Ascending aorta (tissue), 2 donors: ENCODE data around the gene POGLUT2. TPM values are rescaled to one million over a fixed set of nuclear protein-coding genes. Genes with fewer than 3 reads are reported as not detected.

Experiments
- DNase-seq, 2 donors: peaks; one replicate each; pipeline ENCODE4 v3.0.0-alpha.2; 2019; ENCODE audit warnings: low spot score in 2 of 2
- H3K27ac ChIP-seq, 2 donors: fragments of 200-600 bp; sonication (generic); one replicate each; pipeline ENCODE4 v1.5.1; 2016 to 2017; ENCODE audit warnings: mild to moderate bottlenecking in 1 of 2
- H3K27me3 ChIP-seq: fragments of 200-600 bp; sonication (generic); one replicate; pipeline ENCODE4 v1.5.1; 2017
- H3K36me3 ChIP-seq, 2 donors: fragments of 200-600 bp; sonication (generic); one replicate each; pipeline ENCODE4 v1.5.1; 2016
- H3K4me1 ChIP-seq, 2 donors: fragments of 200-600 bp; sonication (generic); one replicate each; pipeline ENCODE4 v1.5.1; 2016 to 2017; ENCODE audit warnings: mild to moderate bottlenecking in 1 of 2
- H3K4me3 ChIP-seq, 2 donors: fragments of 200-600 bp; sonication (generic); one replicate each; pipeline ENCODE4 v1.5.1; 2016 to 2017; ENCODE audit warnings: mild to moderate bottlenecking in 1 of 2
- H3K9me3 ChIP-seq, 2 donors: fragments of 200-600 bp; sonication (generic); one replicate each; pipeline ENCODE4 v1.5.1; 2016
- CTCF ChIP-seq, 3 experiments: fragments of 200-600 bp in 2 of 3; fragments of 450-650 bp in 1 of 3; sonication (generic) in 2 of 3; IDR thresholded peaks; one replicate each; pipeline ENCODE4 v1.5.1; 2016 to 2019; ENCODE audit warnings: antibody characterized with exemption in 3 of 3, mild to moderate bottlenecking in 1 of 3, moderate library complexity in 1 of 3
- intact Hi-C: fragments of 100-400 bp; cut with DNase I; formaldehyde crosslinking; loops from one replicate; pipeline ENCODE4 v1.15.1; 2023
- total RNA-seq: library from RNA; depleted of rRNA; stranded (reverse); fragments of >200 nt; gene quantifications from one replicate; pipeline ENCODE4 v1.1.0, GENCODE V29; 2016

Gene POGLUT2
- total RNA-seq, 1 donor from 2014 or later, result 38.0 TPM

- Histone ChIP-seq H3K36me3 (peaks cover 28 to 37% of the 10 kb centered on the region in 2 donors), H3K4me1 (no peaks in the 10 kb centered on the region), H3K4me3 (no peak overlapping the region), H3K27me3 (no peaks in the 10 kb centered on the region), H3K9me3 (no peaks in the 10 kb centered on the region), H3K27ac (no peak overlapping the region)
- no peak for DNase-seq
- TF ChIP-seq CTCF (IDR thresholded peaks at IDR 0.05), result no peak
- intact Hi-C loops, result no loop called here
Observed at GRCh38 chr13:102825921-102826706, 27.3 kb upstream of the POGLUT2 start.

GRCh38 chr13:102825400-102825799 lies 26.6 kb upstream of the POGLUT2 start:
- H3K27ac ChIP-seq, result no peak overlapping the region
- intact Hi-C loops, result no loop called here
- peaks cover 31 to 39% of the 10 kb centered on the region in 2 donors for H3K36me3 ChIP-seq
- no peak for DNase-seq
- no peak for TF ChIP-seq CTCF (IDR thresholded peaks at IDR 0.05)
- H3K9me3 ChIP-seq, result no peaks in the 10 kb centered on the region
- no peaks in the 10 kb centered on the region for H3K4me1 ChIP-seq
- no peak overlapping the region for H3K4me3 ChIP-seq
- no peaks in the 10 kb centered on the region for H3K27me3 ChIP-seq

- no peak for DNase-seq
- intact Hi-C loops, result no loop called here
- Histone ChIP-seq H3K36me3 (peaks cover 22 to 30% of the 10 kb centered on the region in 2 donors), H3K27ac (no peak overlapping the region), H3K4me1 (no peaks in the 10 kb centered on the region), H3K4me3 (no peak overlapping the region), H3K9me3 (no peaks in the 10 kb centered on the region), H3K27me3 (no peaks in the 10 kb centered on the region)
- TF ChIP-seq CTCF (IDR thresholded peaks at IDR 0.05), result no peak
Observed at GRCh38 chr13:102817907-102818306, 19.1 kb upstream of the POGLUT2 start.

GRCh38 chr13:102817241-102817640 lies 18.5 kb upstream of the POGLUT2 start:
- peaks cover 17 to 23% of the 10 kb centered on the region in 2 donors for H3K36me3 ChIP-seq
- no peaks in the 10 kb centered on the region for H3K9me3 ChIP-seq
- intact Hi-C loops, result no loop called here
- TF ChIP-seq CTCF (IDR thresholded peaks at IDR 0.05), result no peak
- no peak for DNase-seq
- no peak overlapping the region for H3K27ac ChIP-seq
- no peaks in the 10 kb centered on the region for H3K27me3 ChIP-seq
- no peak overlapping the region for H3K4me3 ChIP-seq
- H3K4me1 ChIP-seq, result no peaks in the 10 kb centered on the region

- TF ChIP-seq CTCF (IDR thresholded peaks at IDR 0.05), result no peak
- no peak for DNase-seq
Observed at GRCh38 chr13:102816708-102817107, 17.9 kb upstream of the POGLUT2 start.

More at GRCh38 chr13:102816708-102817107, 17.9 kb upstream of the POGLUT2 start:
- no peak overlapping the region for H3K27ac ChIP-seq
- H3K4me3 ChIP-seq, result no peak overlapping the region
- intact Hi-C loops, result no loop called here
- H3K4me1 ChIP-seq, result no peaks in the 10 kb centered on the region
- H3K27me3 ChIP-seq, result no peaks in the 10 kb centered on the region
- H3K9me3 ChIP-seq, result peaks cover 0 to under 1% of the 10 kb centered on the region in 2 donors
- peaks cover 16 to 18% of the 10 kb centered on the region in 2 donors for H3K36me3 ChIP-seq
